GM12873 (cell line): ENCODE data around the gene IFRD2.
A peak's percentile ranks its signal among the peaks of the same experiment; 100 is the strongest.

Experiments used
- TF ChIP-seq, protein P1 (sequence below): IDR thresholded peaks from 2 replicates; pipeline ENCODE4 v1.5.1; 2012; ENCODE audit warnings: low read depth, mild to moderate bottlenecking, moderate library complexity, low read length, control low read depth; ENCODE audit not compliant: insufficient read depth; ENCODE audit errors: missing control alignments

IFRD2 gene

DNA sequence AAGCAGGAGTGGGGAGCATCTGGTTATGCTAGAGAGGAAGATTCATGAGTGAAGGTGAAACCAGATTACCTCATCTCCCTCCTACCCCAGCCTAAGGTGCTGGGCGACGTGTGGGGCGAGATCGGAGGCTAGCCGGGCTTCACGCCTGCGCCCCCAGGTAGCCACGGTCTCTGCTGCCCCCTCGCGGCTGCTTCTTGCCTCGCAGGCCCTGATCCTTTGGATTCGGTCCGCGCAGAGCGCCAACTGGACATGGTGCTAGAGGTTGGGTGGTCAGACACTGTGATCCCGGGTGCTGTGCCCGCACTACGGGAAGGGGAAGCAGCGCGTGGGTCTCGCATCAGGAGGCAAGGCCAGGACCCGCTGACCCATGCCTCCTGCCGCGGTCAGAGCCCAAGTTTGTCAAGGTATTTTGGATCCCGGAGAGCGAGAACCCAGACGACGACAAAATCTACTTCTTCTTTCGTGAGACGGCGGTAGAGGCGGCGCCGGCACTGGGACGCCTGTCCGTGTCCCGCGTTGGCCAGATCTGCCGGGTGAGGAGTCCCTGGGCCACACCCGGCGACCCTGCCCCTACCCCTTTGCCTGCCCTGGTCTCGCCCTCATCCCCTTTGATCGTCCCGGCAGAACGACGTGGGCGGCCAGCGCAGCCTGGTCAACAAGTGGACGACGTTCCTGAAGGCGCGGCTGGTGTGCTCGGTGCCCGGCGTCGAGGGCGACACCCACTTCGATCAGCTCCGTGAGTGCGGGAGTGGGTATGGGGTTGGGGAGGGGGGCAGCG lies 19.1 kb downstream of the IFRD2 start:
- TF ChIP-seq, protein P1, sequence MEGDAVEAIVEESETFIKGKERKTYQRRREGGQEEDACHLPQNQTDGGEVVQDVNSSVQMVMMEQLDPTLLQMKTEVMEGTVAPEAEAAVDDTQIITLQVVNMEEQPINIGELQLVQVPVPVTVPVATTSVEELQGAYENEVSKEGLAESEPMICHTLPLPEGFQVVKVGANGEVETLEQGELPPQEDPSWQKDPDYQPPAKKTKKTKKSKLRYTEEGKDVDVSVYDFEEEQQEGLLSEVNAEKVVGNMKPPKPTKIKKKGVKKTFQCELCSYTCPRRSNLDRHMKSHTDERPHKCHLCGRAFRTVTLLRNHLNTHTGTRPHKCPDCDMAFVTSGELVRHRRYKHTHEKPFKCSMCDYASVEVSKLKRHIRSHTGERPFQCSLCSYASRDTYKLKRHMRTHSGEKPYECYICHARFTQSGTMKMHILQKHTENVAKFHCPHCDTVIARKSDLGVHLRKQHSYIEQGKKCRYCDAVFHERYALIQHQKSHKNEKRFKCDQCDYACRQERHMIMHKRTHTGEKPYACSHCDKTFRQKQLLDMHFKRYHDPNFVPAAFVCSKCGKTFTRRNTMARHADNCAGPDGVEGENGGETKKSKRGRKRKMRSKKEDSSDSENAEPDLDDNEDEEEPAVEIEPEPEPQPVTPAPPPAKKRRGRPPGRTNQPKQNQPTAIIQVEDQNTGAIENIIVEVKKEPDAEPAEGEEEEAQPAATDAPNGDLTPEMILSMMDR, result peak; percentile 97

DNA sequence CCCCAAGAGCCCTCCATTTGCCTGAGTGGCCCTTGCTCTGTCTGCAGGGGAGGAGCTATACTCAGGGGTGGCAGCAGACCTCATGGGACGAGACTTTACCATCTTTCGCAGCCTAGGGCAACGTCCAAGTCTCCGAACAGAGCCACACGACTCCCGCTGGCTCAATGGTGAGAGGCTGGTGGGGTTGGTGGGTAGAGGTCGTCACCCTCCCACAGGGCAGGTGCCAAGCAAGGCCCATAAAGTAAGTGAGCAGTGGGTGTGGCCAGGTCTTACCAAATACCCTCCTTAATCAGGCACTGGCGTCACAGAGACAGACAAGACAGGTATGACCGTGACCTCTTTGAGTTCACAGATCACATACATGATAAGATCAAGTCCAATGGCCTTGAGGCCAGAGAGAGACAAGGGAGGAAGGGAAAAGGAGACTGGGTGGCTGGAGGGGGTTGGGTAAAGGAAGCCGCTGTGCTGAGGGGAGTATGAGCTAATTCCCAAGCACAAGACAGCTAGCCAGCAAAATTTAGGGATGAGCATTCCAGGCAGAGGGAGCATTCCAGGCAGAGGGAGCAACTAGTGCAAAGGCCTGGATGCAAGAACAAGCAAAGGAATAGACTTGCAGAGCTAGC lies 20.8 kb downstream of the IFRD2 start:
- TF ChIP-seq, protein P1, result no peak

GRCh38 chr3:50270422-50271224 lies 21.6 kb downstream of the IFRD2 start:
- TF ChIP-seq, protein P1, result no peak

DNA sequence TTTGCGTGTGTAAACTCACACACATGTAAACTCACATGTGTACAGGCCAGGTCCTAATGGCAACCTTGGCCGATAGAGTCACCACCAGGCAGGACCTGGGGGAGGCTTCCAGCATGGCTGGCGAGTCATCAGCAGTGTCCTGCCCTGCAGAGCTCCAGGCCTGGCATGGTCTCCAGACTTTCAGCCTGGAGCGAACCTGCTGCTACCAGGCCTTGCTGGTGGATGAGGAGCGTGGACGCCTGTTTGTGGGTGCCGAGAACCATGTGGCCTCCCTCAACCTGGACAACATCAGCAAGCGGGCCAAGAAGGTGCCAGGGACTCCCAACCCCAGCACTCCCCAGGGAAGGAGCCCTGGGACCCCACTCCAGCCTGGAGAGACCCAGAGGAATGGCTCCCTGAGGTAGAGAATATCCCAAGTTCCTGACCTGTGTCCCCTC lies 22.2 kb downstream of the IFRD2 start:
- TF ChIP-seq, protein P1, result no peak

GRCh38 chr3:50269460-50269859 lies 22.8 kb downstream of the IFRD2 start:
- TF ChIP-seq, protein P1, result no peak

DNA sequence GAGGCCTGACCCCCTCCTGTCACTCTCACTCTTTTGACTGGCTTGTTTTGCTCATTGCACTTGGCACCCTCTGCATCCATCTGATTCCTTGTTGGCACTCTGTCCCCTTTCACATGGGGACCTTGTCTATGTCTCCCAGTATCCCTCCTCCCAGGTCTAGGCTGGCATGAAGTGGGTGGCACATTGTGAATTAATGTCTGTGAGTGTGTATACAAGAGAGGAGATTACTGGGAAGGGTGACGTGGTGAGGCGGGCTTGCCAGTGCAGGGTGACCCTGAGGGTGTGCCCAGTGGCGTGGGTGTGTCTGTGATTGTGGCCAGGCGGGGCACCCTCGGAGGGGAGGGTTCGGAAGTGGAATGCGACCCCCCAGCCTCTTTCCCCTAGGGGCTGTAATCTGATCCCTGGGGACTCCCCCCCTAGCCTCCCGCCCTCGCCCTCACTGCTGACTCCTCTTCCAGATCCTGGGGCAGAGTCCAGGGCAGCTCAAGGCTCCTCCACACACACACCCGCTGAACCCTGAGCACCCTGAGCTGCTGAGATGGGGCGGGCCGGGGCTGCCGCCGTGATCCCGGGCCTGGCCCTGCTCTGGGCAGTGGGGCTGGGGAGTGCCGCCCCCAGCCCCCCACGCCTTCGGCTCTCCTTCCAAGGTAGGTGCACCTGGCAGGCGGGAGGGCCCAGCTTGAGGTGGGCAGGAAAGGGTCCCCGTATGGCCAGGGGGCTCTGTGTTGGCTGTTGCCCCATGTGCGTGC lies 23.4 kb downstream of the IFRD2 start, which contains the start of gene SEMA3B:
SEMA3B (plus strand) TSS at position 445 of the 749 bp plus-strand sequence; CDS start at position 539, 94 bp downstream.
- TF ChIP-seq, protein P1, result no peak
